H9 (cell line): Measurements from ENCODE around the gene MDK. TPM values are rescaled to one million over a fixed set of nuclear protein-coding genes. Genes with fewer than 3 reads are reported as not detected.
A peak's percentile ranks its signal among the peaks of the same experiment; 100 is the strongest.

Experiments
- DNase-seq: peaks from one replicate; pipeline ENCODE4 v3.0.0-alpha.2; 2017
- H2AFZ ChIP-seq: one replicate; pipeline ENCODE4 v1.6.1; 2013; ENCODE audit warnings: mild to moderate bottlenecking, low read length, control low read depth, moderate library complexity
- H2AK5ac ChIP-seq: 2 replicates; pipeline ENCODE4 v1.6.1; 2013; ENCODE audit warnings: low read length, control low read depth, mixed read lengths; ENCODE audit not compliant: insufficient read length
- H2BK120ac ChIP-seq: one replicate; pipeline ENCODE4 v1.6.1; 2013; ENCODE audit warnings: low read depth, mild to moderate bottlenecking, low read length, control low read depth, inconsistent platforms; ENCODE audit not compliant: poor library complexity, severe bottlenecking
- H2BK12ac ChIP-seq: 2 replicates; pipeline ENCODE4 v1.6.1; 2013; ENCODE audit warnings: low read length, control low read depth, mixed read lengths, low read depth; ENCODE audit not compliant: insufficient read length
- H2BK15ac ChIP-seq: 2 replicates; pipeline ENCODE4 v1.6.1; 2013; ENCODE audit warnings: low read depth, low read length, control low read depth
- H2BK20ac ChIP-seq: one replicate; pipeline ENCODE4 v1.6.1; 2013; ENCODE audit warnings: low read depth, mild to moderate bottlenecking, low read length, control low read depth, inconsistent platforms; ENCODE audit not compliant: poor library complexity, severe bottlenecking
- H2BK5ac ChIP-seq: 2 replicates; pipeline ENCODE4 v1.6.1; 2013; ENCODE audit warnings: low read length, control low read depth, mixed read lengths; ENCODE audit not compliant: insufficient read length
- H3K14ac ChIP-seq: 2 replicates; pipeline ENCODE4 v1.6.1; 2013; ENCODE audit warnings: low read length, control low read depth; ENCODE audit not compliant: insufficient read depth
- H3K18ac ChIP-seq: 2 replicates; pipeline ENCODE4 v1.6.1; 2013; ENCODE audit warnings: low read depth, mild to moderate bottlenecking, mixed read lengths, low read length, control low read depth; ENCODE audit not compliant: insufficient read length
- H3K23ac ChIP-seq: 2 replicates; pipeline ENCODE4 v1.6.1; 2013; ENCODE audit warnings: low read length, control low read depth, mixed read lengths, low read depth; ENCODE audit not compliant: insufficient read length
- H3K23me2 ChIP-seq: 2 replicates; pipeline ENCODE4 v1.6.1; 2013; ENCODE audit warnings: low read depth, mild to moderate bottlenecking, mixed read lengths, low read length, control low read depth; ENCODE audit not compliant: insufficient read length, poor library complexity, severe bottlenecking
- H3K27ac ChIP-seq: 2 replicates; pipeline ENCODE4 v1.5.1; 2013; ENCODE audit warnings: low read length, control low read depth, mixed read lengths, low read depth; ENCODE audit not compliant: insufficient read length
- H3K27me3 ChIP-seq: 2 replicates; pipeline ENCODE4 v1.6.1; 2013; ENCODE audit warnings: low read length, control low read depth, inconsistent platforms; ENCODE audit not compliant: insufficient read depth
- H3K4ac ChIP-seq: 2 replicates; pipeline ENCODE4 v1.6.1; 2013; ENCODE audit warnings: low read depth, mild to moderate bottlenecking, control low read depth, inconsistent platforms, low read length, moderate library complexity
- H3K4me1 ChIP-seq: 2 replicates; pipeline ENCODE4 v1.6.1; 2013; ENCODE audit warnings: low read length, control low read depth, inconsistent platforms; ENCODE audit not compliant: insufficient read depth
- H3K4me2 ChIP-seq: 2 replicates; pipeline ENCODE4 v1.6.1; 2013; ENCODE audit warnings: low read length, control low read depth, mixed read lengths; ENCODE audit not compliant: insufficient read length, insufficient read depth
- H3K56ac ChIP-seq: 2 replicates; pipeline ENCODE4 v1.6.1; 2013; ENCODE audit warnings: low read depth, mild to moderate bottlenecking, mixed read lengths, low read length, control low read depth; ENCODE audit not compliant: insufficient read length
- H3K79me1 ChIP-seq: 2 replicates; pipeline ENCODE4 v1.6.1; 2013; ENCODE audit warnings: low read depth, mild to moderate bottlenecking, moderate library complexity, low read length, control low read depth, inconsistent platforms; ENCODE audit not compliant: insufficient read depth, poor library complexity, severe bottlenecking
- H3K79me2 ChIP-seq: 2 replicates; pipeline ENCODE4 v1.6.1; 2013; ENCODE audit warnings: low read length, control low read depth, inconsistent platforms; ENCODE audit not compliant: insufficient read depth
- H3K9ac ChIP-seq: 2 replicates; pipeline ENCODE4 v1.6.1; 2013; ENCODE audit warnings: low read length, control low read depth, mixed read lengths; ENCODE audit not compliant: insufficient read length; ENCODE audit errors: extremely low read depth
- H3K9me3 ChIP-seq: one replicate; pipeline ENCODE4 v1.6.1; 2013; ENCODE audit warnings: low read depth, low read length, inconsistent platforms; ENCODE audit not compliant: control insufficient read depth
- H3T11ph ChIP-seq: one replicate; pipeline ENCODE4 v1.6.1; 2013; ENCODE audit warnings: mild to moderate bottlenecking, low read length, control low read depth, inconsistent platforms
- H4K20me1 ChIP-seq: one replicate; pipeline ENCODE4 v1.6.1; 2013; ENCODE audit not compliant: control insufficient read depth, insufficient read length, insufficient read depth
- H4K5ac ChIP-seq: 2 replicates; pipeline ENCODE4 v1.6.1; 2013; ENCODE audit warnings: low read depth, mild to moderate bottlenecking, mixed read lengths, low read length, control low read depth; ENCODE audit not compliant: insufficient read length
- H4K8ac ChIP-seq: replicated peaks from 2 replicates; pipeline ENCODE4 v1.6.1; 2013; ENCODE audit warnings: low read length, control low read depth, mixed read lengths, low read depth; ENCODE audit not compliant: insufficient read length
- H4K91ac ChIP-seq: 2 replicates; pipeline ENCODE4 v1.6.1; 2013; ENCODE audit warnings: low read depth, mild to moderate bottlenecking, moderate library complexity, mixed read lengths, low read length, control low read depth; ENCODE audit not compliant: insufficient read length
- H3K27ac Mint-ChIP-seq, 3 experiments: 2 replicates in 2 of 3; 3 replicates in 1 of 3; pipeline ENCODE4 v1.8.0; 2020 to 2021; ENCODE audit warnings: mixed read lengths in 3 of 3, mild to moderate bottlenecking in 1 of 3, moderate library complexity in 1 of 3
- H3K27me3 Mint-ChIP-seq: 2 replicates; pipeline ENCODE4 v1.8.0; 2021; ENCODE audit warnings: low read depth, mild to moderate bottlenecking, moderate library complexity, mixed read lengths
- H3K36me3 Mint-ChIP-seq, 3 experiments: 2 replicates in 2 of 3; 3 replicates in 1 of 3; pipeline ENCODE4 v1.8.0; 2020 to 2021; ENCODE audit warnings: low read depth in 3 of 3, mixed read lengths in 3 of 3; ENCODE audit not compliant: insufficient read depth in 1 of 3
- H3K4me1 Mint-ChIP-seq, 2 experiments: 2 replicates each; pipeline ENCODE4 v1.8.0; 2020; ENCODE audit warnings: mixed read lengths in 2 of 2
- H3K4me3 Mint-ChIP-seq, 2 experiments: 2 replicates in 1 of 2; 3 replicates in 1 of 2; pipeline ENCODE4 v1.8.0; 2020 to 2021; ENCODE audit warnings: mild to moderate bottlenecking in 2 of 2, mixed read lengths in 2 of 2, moderate library complexity in 1 of 2
- H3K9me3 Mint-ChIP-seq, 2 experiments: 2 replicates in 1 of 2; 3 replicates in 1 of 2; pipeline ENCODE4 v1.8.0; 2020; ENCODE audit warnings: mild to moderate bottlenecking in 2 of 2, mixed read lengths in 2 of 2, moderate library complexity in 1 of 2
- CTCF ChIP-seq: fragments of 200-600 bp; sonication (generic); conservative IDR thresholded peaks from 3 replicates; pipeline ENCODE4 v1.8.0; 2021; ENCODE audit warnings: antibody characterized with exemption, mild to moderate bottlenecking
- WGBS: extraction: QIAGEN DNeasy Blood & Tissue Kit; methylation state at CpG from one replicate; pipeline ENCODE4 v1.1.7; 2013; ENCODE audit warnings: missing lambda C conversion rate, low lambda C conversion rate, mixed read lengths; ENCODE audit not compliant: insufficient read length; ENCODE audit errors: extremely low coverage; 5-methylcytosine and 5-hydroxymethylcytosine counted together
- total RNA-seq: library from RNA; stranded (reverse); gene quantifications from 2 replicates; pipeline ENCODE4 v1.2.1, GENCODE V29; 2021

Gene MDK
- total RNA-seq, 1 experiment from 2014 or later: 392 TPM

- H3K27me3 ChIP-seq: peaks cover 6% of the 10 kb centered on the region; the same call in 1 of the 2 replicates
- H4K8ac ChIP-seq: no peak overlapping the region
- Mint-ChIP-seq H3K9me3 (no peaks in the 10 kb centered on the region), H3K36me3 (no peaks in the 10 kb centered on the region; a peak in 1 of 7 replicates), H3K4me3 (peak overlapping the region; percentile 45 to 74), H3K27ac (peak overlapping the region; percentile 90 to 98 (median 98)), H3K4me1 (peaks cover 76 to 95% of the 10 kb centered on the region in 2 experiments), H3K27me3 (peaks cover 21% of the 10 kb centered on the region)
- H2BK12ac ChIP-seq: no peak overlapping the region
- peak overlapping the region; percentile 11 for H3K18ac ChIP-seq
- no peaks in the 10 kb centered on the region for H3K9me3 ChIP-seq
- H2BK15ac ChIP-seq: no peak overlapping the region
- H4K91ac ChIP-seq: no peak overlapping the region
- H3K14ac ChIP-seq: 0 out of 2 replicates have a peak overlapping the region, but pooled peaks have one; percentile 27
- no peak overlapping the region for H4K5ac ChIP-seq
- no peaks in the 10 kb centered on the region for H4K20me1 ChIP-seq
- H2AK5ac ChIP-seq: no peak overlapping the region
- peaks cover under 1% of the 10 kb centered on the region for H3K23me2 ChIP-seq
- H3K79me1 ChIP-seq: no peaks in the 10 kb centered on the region
- H2BK120ac ChIP-seq: no peak overlapping the region
- H3K4ac ChIP-seq: no peak overlapping the region
- H3K56ac ChIP-seq: no peak overlapping the region
- no peak overlapping the region for H3K9ac ChIP-seq
- H3T11ph ChIP-seq: no peak overlapping the region
- no peak overlapping the region for H2BK5ac ChIP-seq
- H3K27ac ChIP-seq: peak overlapping the region; percentile 37
- no peaks in the 10 kb centered on the region for H3K79me2 ChIP-seq
- no peak for TF ChIP-seq CTCF
- H3K4me1 ChIP-seq: peaks cover 37% of the 10 kb centered on the region
- H2AFZ ChIP-seq: no peak overlapping the region
- WGBS: no CpG with 5 or more reads among the region's 9 CpGs
- H3K4me2 ChIP-seq: peak overlapping the region; percentile 17
- no peak overlapping the region for H3K23ac ChIP-seq
- no peak overlapping the region for H2BK20ac ChIP-seq
- no peak for DNase-seq
Observed at GRCh38 chr11:46338636-46338987, 42.9 kb upstream of the MDK start.
